HG03025 (cell line): ENCODE results near the gene SLC66A2.
"Not testable (repeated sequence)": the region's sequence is repeated elsewhere in the genome, so short reads cannot be mapped to it uniquely, and the experiment has no call there.

ENCODE experiments used
- ATAC-seq: cut with Tn5 transposase; IDR thresholded peaks from one replicate; pipeline ENCODE4 v1.9.1; 2021; ENCODE audit warnings: mild to moderate bottlenecking, moderate library complexity; ENCODE audit not compliant: unreplicated experiment, low FRiP score

Gene SLC66A2

GRCh38 chr18:79870301-79871025, 81.0 kb downstream of the SLC66A2 start:
- no peak for ATAC-seq

DNA sequence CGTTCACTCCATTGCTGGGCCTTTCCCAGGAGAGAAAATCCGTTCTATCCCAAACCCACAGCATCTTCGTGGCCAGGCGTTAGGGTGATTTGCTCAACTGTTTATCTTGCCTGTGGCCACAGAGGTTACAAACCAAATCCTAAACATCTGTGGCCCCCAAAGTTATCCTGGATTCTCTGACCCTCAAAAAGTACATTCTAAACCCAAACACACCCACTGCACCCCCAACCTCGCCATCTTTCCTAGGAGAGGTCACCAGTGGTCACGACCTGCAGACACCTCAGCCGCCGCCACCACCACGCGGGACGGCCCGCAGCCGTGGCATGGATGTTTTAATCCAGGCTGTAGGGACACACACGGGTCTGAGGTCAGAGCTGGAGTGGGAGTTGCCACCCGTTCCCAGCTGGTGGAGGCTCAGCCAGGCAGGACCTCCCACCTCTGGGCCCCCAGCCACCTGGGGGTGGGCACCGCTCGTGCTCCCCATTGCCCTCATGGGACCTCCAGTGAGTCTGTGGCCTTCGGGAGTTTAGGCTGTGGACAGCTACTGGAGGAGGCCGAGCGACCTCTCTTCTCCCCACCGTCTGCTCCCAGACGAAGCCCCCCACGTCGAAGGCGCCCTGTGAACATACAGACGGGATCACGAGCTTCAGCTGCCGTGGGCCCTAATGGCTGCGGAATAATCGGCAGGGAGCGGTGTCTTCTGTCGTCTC, 81.7 kb downstream of the SLC66A2 start:
- ATAC-seq = no peak

GRCh38 chr18:79868811-79869541, 82.5 kb downstream of the SLC66A2 start:
- no peak for ATAC-seq

DNA sequence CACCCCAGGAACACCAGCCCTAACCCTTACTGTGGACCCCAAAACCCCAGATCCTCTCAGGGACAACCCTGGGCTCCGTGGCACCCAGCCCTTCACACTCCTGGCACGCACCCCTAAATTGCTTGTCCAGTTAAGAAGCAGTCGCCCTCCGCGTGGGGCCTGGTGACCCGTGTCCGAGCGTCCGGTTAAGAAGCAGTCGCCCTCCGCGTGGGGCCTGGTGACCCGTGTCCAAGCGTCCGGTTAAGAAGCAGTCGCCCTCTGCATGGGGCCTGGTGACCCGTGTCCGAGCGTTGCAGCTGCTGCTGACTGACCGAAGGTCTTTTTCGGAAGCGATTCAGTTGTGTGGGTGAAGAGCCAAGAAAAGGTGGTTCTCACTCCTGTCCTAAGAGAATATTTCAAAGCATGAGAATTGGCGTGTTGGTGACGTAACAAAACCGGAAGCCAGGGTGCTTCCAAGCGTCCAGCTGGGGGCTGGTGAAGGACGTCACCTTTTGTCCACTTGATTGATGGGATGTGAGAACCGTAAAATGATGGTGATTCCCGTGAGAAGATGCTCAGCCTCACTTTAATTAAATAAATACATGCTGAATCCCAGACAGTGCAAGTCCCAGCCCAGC, 83.2 kb downstream of the SLC66A2 start:
- no peak for ATAC-seq

DNA sequence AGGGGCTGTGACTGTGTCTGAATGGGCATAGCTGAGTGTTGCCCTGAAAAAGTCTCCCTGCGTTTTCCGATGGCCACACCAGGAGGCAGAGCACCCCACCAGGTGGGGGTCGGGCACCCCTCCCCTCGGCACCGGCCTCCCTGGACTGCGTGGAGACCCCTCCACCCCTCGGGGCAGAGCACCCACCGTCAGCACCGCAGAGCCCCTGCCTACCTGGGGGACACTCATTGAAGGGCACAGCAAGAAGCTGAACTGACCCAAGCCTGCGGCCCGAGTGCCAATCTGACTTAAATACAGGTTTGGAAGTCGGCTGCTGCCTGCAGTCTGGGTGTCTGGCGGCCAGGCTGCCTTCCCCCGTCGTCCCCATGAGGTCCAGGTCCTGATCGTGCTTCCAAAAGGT, 83.8 kb downstream of the SLC66A2 start:
- no peak for ATAC-seq

- no peak for ATAC-seq
Observed at GRCh38 chr18:79866889-79867574, 84.4 kb downstream of the SLC66A2 start.

DNA sequence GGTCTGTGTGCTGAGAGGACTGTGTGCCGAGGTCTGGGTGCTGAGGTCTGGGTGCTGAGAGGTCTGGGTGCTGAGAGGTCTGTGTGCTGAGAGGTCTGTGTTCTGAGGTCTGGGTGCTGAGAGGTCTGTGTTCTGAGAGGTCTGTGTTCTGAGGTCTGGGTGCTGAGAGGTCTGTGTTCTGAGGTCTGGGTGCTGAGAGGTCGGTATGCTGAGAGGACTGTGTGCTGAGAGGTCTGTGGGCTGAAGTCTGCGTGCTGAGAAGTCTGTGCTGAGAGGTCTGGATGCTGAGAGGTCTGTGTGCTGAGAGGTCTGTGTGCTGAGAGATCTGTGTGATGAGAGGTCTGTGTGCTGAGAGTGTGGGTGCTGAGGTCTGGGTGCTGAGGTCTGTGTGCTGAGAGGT, 85.5 kb downstream of the SLC66A2 start:
- not testable (repeated sequence) for ATAC-seq

DNA sequence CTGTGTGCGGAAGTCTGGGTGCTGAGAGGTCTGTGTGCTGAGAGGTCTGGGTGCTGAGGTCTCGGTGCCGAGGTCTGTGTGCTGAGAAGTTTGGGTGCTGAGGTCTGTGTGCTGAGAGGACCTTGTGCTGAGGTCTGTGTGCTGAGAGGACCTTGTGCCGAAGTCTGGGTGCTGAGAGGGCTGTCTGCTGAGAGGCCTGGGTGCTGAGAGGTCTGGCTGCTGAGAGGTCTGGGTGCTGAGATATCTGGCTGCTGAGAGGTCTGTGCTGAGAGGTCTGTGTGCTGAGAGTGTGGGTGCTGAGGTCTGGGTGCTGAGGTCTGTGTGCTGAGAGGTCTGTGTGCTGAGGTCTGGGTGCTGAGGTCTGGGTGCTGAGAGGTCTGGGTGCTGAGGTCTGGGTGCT, 86.5 kb downstream of the SLC66A2 start:
- ATAC-seq = not testable (repeated sequence)

DNA sequence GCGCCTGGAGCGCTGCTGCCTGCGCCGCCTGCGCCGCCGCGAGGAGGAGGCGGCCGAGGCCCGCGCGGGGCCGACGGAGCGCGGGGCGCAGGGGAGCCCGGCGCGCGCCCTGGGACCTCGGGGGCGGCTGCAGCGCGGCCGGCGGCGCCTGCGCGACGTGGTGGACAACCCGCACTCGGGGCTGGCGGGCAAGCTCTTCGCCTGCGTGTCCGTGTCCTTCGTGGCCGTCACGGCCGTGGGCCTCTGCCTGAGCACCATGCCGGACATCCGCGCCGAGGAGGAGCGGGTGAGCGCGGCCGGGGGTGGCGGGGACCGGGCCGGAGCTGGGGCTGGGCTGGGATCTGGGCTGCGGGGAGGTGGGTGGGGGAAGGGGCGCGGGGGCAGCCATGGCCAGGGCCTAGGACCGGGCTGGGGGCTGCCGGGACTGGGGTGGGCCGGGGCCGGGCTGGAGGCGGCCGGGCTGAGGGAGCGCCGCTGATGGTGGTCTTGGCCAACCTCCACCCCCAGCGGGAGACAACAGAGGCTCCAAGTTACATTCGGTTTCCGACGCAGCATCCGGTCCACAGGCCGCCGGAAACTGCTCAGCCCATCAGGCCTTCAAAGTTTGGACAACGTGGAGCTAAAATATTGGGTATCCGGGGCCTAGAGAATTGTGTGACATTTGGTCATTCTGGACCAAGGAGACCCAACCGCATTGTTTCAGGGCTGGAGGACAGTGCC, 87.3 kb downstream of the SLC66A2 start:
- no peak for ATAC-seq

GRCh38 chr18:79863161-79864005, 88.1 kb downstream of the SLC66A2 start:
- ATAC-seq = no peak

- no peak for ATAC-seq
Observed at GRCh38 chr18:79862562-79862961, 88.9 kb downstream of the SLC66A2 start.

- ATAC-seq = no peak
Observed at GRCh38 chr18:79861687-79862086, 89.8 kb downstream of the SLC66A2 start.

- ATAC-seq = no peak
Observed at GRCh38 chr18:79859314-79859713, 92.1 kb downstream of the SLC66A2 start.

DNA sequence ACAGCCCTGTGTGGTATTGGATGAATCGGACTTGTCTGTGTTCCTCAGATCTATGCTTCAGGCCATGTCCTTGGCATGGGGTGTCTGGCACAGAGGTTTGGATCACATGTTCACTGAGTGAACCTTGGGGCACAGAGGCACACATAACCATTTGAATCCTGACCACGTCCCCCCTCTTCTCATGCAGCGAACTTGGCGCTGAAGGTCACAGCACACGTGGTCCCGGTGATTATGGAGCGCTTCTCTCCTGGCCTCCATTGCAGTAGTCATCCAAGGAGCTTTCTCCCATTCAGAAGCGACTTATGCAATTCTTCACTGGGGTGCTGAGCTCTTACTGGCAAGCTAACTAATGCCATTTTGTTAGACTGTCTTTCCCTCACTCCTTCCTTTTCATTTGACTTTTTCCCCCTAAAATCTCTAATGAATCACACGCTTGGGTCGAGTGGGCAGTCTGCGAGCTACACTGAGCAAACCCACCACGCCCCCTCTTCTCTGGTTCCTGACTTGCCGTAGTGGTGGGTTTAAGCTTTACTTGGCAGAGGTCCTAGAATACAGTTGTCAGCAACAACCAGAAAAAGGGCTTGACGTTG, 94.3 kb downstream of the SLC66A2 start:
- ATAC-seq = no peak

DNA sequence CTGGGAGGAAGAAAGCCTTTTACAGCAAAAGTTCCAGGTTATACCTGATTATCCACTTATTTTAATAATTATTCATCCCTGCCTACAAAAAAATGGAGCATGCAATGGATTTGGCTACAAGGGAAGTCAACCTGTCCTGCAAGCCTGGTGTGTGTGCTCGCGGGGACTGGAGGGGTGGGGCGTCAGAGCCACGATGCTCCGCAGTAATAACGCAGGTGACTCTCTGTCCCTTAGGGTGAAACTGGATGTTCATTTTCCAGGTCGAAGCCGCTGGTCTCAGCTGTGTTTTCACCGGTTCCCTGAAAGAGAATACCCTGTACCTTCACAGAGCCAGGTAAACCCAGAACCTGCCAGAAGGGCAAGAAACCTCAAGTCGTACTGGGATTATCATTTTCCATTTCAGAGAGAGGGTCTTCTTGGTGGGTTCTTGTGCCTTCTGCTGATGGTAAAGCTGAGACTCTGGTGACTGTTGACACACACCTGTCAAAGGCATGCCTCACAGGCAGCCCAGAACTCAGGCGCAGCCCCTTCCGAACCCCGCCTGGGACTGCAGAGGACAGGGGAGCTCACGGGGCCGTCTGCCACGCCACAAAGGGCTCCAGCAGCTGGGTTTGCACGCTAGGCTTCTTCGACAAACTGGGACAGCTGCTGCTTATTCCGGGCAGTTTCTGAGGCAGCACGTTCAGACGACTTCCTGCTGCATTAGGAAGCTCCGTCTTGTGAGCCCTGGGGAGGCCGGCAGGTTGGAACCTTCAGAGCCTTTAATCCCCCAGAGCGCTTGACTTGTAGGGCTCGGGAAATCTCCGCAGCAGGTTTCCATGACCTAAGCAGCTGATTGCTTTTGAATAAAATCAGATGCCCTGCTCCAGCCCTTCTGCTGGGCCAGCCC, 95.1 kb downstream of the SLC66A2 start:
- ATAC-seq = no peak

- no peak for ATAC-seq
Observed at GRCh38 chr18:79855147-79855933, 96.1 kb downstream of the SLC66A2 start.

- no peak for ATAC-seq
Observed at GRCh38 chr18:79853993-79854364, 97.5 kb downstream of the SLC66A2 start.
